RWPE2 (cell line): ENCODE results near the gene WDR43.

Experiments
- ATAC-seq: fragments of 200-7000 bp; cut with Tn5 transposase; 3 replicates; pipeline ENCODE4 v1.9.1; 2021; ENCODE audit warnings: low read depth
- DNase-seq: peaks from one replicate; pipeline ENCODE4 v3.0.0-alpha.2; 2020; ENCODE audit warnings: low spot score
- H3K27ac ChIP-seq: fragments of 450-650 bp; 2 replicates; pipeline ENCODE4 v1.5.1; 2017; ENCODE audit warnings: mild to moderate bottlenecking; ENCODE audit not compliant: poor library complexity, severe bottlenecking
- H3K27me3 ChIP-seq: fragments of 250-450 bp; sonication (Bioruptor Pico); 2 replicates; pipeline ENCODE4 v1.5.1; 2021; ENCODE audit warnings: mild to moderate bottlenecking, moderate library complexity; ENCODE audit not compliant: insufficient read depth, poor library complexity, severe bottlenecking
- H3K36me3 ChIP-seq: fragments of 250-450 bp; sonication (Bioruptor Pico); 2 replicates; pipeline ENCODE4 v1.5.1; 2020; ENCODE audit warnings: low read depth, mild to moderate bottlenecking, moderate library complexity
- H3K4me1 ChIP-seq: fragments of 250-450 bp; sonication (Bioruptor Pico); 2 replicates; pipeline ENCODE4 v1.5.1; 2021; ENCODE audit warnings: mild to moderate bottlenecking, moderate library complexity; ENCODE audit not compliant: insufficient read depth, poor library complexity, severe bottlenecking
- H3K4me3 ChIP-seq: fragments of 250-450 bp; sonication (Bioruptor Pico); 2 replicates; pipeline ENCODE4 v1.5.1; 2021; ENCODE audit warnings: mild to moderate bottlenecking, moderate library complexity; ENCODE audit not compliant: severe bottlenecking
- H3K9me3 ChIP-seq: fragments of 250-450 bp; sonication (Bioruptor Pico); 2 replicates; pipeline ENCODE4 v1.5.1; 2021; ENCODE audit warnings: mild to moderate bottlenecking, moderate library complexity; ENCODE audit not compliant: severe bottlenecking
- CTCF ChIP-seq: fragments of 450-650 bp; IDR thresholded peaks from one replicate; pipeline ENCODE4 v1.5.1; 2017; ENCODE audit warnings: mild to moderate bottlenecking, moderate library complexity; ENCODE audit not compliant: poor library complexity, severe bottlenecking

WDR43 gene

GRCh38 chr2:28970464-28971160 is 76.1 kb downstream of the WDR43 start:
- no peak for TF ChIP-seq CTCF

GRCh38 chr2:28972778-28973335 is 78.4 kb downstream of the WDR43 start:
- TF ChIP-seq CTCF = no peak
- H3K27me3 ChIP-seq = no peaks in the 10 kb centered on the region
- peaks cover 3% of the 10 kb centered on the region for H3K4me1 ChIP-seq
- ATAC-seq = no peak
- no peak overlapping the region for H3K27ac ChIP-seq
- H3K36me3 ChIP-seq = no peaks in the 10 kb centered on the region
- DNase-seq = no peak
- no peaks in the 10 kb centered on the region for H3K9me3 ChIP-seq
- no peak overlapping the region for H3K4me3 ChIP-seq

More at GRCh38 chr2:28970464-28971160, 76.1 kb downstream of the WDR43 start:
- Histone ChIP-seq H3K9me3 (no peaks in the 10 kb centered on the region), H3K27ac (no peak overlapping the region), H3K36me3 (no peaks in the 10 kb centered on the region), H3K27me3 (no peaks in the 10 kb centered on the region), H3K4me1 (no peaks in the 10 kb centered on the region), H3K4me3 (no peak overlapping the region)
- DNase-seq (no peak), ATAC-seq (no peak)

GRCh38 chr2:28974252-28974651 is 79.8 kb downstream of the WDR43 start:
- no peaks in the 10 kb centered on the region for H3K9me3 ChIP-seq
- no peaks in the 10 kb centered on the region for H3K36me3 ChIP-seq
- ATAC-seq (no peak), DNase-seq (no peak)
- H3K27ac ChIP-seq = no peak overlapping the region
- no peaks in the 10 kb centered on the region for H3K27me3 ChIP-seq
- peaks cover 3% of the 10 kb centered on the region for H3K4me1 ChIP-seq
- TF ChIP-seq CTCF = no peak
- no peak overlapping the region for H3K4me3 ChIP-seq

- no peak for TF ChIP-seq CTCF
- H3K4me1 ChIP-seq = peaks cover 3% of the 10 kb centered on the region
- no peaks in the 10 kb centered on the region for H3K9me3 ChIP-seq
- H3K27me3 ChIP-seq = no peaks in the 10 kb centered on the region
- no peak for ATAC-seq
- H3K36me3 ChIP-seq = no peaks in the 10 kb centered on the region
- H3K27ac ChIP-seq = no peak overlapping the region
- no peak overlapping the region for H3K4me3 ChIP-seq
- DNase-seq = no peak
Measured at GRCh38 chr2:28975671-28976070, 81.2 kb downstream of the WDR43 start.

- peak overlapping the region; percentile 4 for H3K27ac ChIP-seq
Measured at GRCh38 chr2:28976584-28976983, 82.1 kb downstream of the WDR43 start.

More at GRCh38 chr2:28976584-28976983, 82.1 kb downstream of the WDR43 start:
- Histone ChIP-seq H3K27me3 (no peaks in the 10 kb centered on the region), H3K4me1 (peaks cover 3% of the 10 kb centered on the region), H3K36me3 (no peaks in the 10 kb centered on the region), H3K4me3 (no peak overlapping the region), H3K9me3 (no peaks in the 10 kb centered on the region)
- DNase-seq = peak; percentile 82
- TF ChIP-seq CTCF = no peak
- ATAC-seq = peak; percentile 94
